ENCODE measurements around the gene TEX29.

Gene TEX29

GRCh38 chr13:111370147-111370546 is 49.7 kb downstream of the TEX29 start:
- no peaks in the 10 kb centered on the region for H3K4me1 ChIP-seq (ENCODE audit: control insufficient read depth, insufficient read depth, low read length)
- H3K4me3 ChIP-seq (ENCODE audit: low read depth, low read length): no peak overlapping the region
- POLR2A ChIA-PET: no interaction called here
- no peaks in the 10 kb centered on the region for H3K9me3 ChIP-seq (ENCODE audit: control insufficient read depth, insufficient read depth, low read depth, low read length)
- CTCF ChIA-PET: no interaction called here
- TF ChIP-seq GLIS1 (tag by site-specific recombination; IDR thresholded peaks at IDR 0.05) (no peak), ZNF488 (tag by site-specific recombination; IDR thresholded peaks at IDR 0.05) (no peak), ZNF791 (tag by site-specific recombination; IDR thresholded peaks at IDR 0.05) (no peak), MZF1 (tag by site-specific recombination; IDR thresholded peaks at IDR 0.05; ENCODE audit: borderline replicate concordance) (no peak), ZNF394 (tag by site-specific recombination; IDR thresholded peaks at IDR 0.05; ENCODE audit: borderline replicate concordance) (no peak), SCRT2 (tag by site-specific recombination; IDR thresholded peaks at IDR 0.05) (no peak), HOXA7 (CRISPR knock-in tag; IDR thresholded peaks at IDR 0.05; ENCODE audit: borderline replicate concordance) (no peak), ZNF24 (tag by site-specific recombination; IDR thresholded peaks at IDR 0.05) (no peak), ZNF214 (tag by site-specific recombination; IDR thresholded peaks at IDR 0.05; ENCODE audit: borderline replicate concordance) (no peak), RBAK (tag by site-specific recombination; IDR thresholded peaks at IDR 0.05) (no peak), ELK4 (IDR thresholded peaks at IDR 0.05; ENCODE audit: borderline replicate concordance, low read depth, low read length) (no peak), ZNF23 (tag by site-specific recombination; IDR thresholded peaks at IDR 0.05; ENCODE audit: borderline replicate concordance) (no peak), ZNF223 (tag by site-specific recombination; IDR thresholded peaks at IDR 0.05) (no peak)
- no peaks in the 10 kb centered on the region for H3K36me3 ChIP-seq (ENCODE audit: control insufficient read depth in 2 of 2, insufficient read depth in 1 of 2, low read length in 2 of 2)
- no peak overlapping the region for H3K27ac ChIP-seq (ENCODE audit: extremely low read depth, low read depth, low read length)

- Histone ChIP-seq H3K27ac (ENCODE audit: extremely low read depth, low read depth, low read length) (no peak overlapping the region), H3K9me3 (ENCODE audit: control insufficient read depth, insufficient read depth, low read depth, low read length) (no peaks in the 10 kb centered on the region), H3K36me3 (ENCODE audit: control insufficient read depth in 2 of 2, insufficient read depth in 1 of 2, low read length in 2 of 2) (no peaks in the 10 kb centered on the region), H3K4me3 (ENCODE audit: low read depth, low read length) (no peak overlapping the region), H3K4me1 (ENCODE audit: control insufficient read depth, insufficient read depth, low read length) (no peaks in the 10 kb centered on the region)
- TF ChIP-seq OVOL3 (tag by site-specific recombination; IDR thresholded peaks at IDR 0.05): no peak
- TF ChIP-seq ZBTB7A (tag by site-specific recombination; IDR thresholded peaks at IDR 0.05; ENCODE audit: low read depth): no peak
- TF ChIP-seq SCRT1 (tag by site-specific recombination; IDR thresholded peaks at IDR 0.05; ENCODE audit: borderline replicate concordance): no peak
- no peak for TF ChIP-seq BCL11A (tag by site-specific recombination; IDR thresholded peaks at IDR 0.05; ENCODE audit: low read depth)
- no peak for TF ChIP-seq ZNF146 (tag by site-specific recombination; IDR thresholded peaks at IDR 0.05)
- no peak for TF ChIP-seq ZNF626 (tag by site-specific recombination; IDR thresholded peaks at IDR 0.05)
- TF ChIP-seq ZNF214 (tag by site-specific recombination; IDR thresholded peaks at IDR 0.05; ENCODE audit: borderline replicate concordance): no peak
- TF ChIP-seq ZNF830 (tag by site-specific recombination; IDR thresholded peaks at IDR 0.05; ENCODE audit: low read depth): no peak
- no peak for TF ChIP-seq ZBTB44 (tag by site-specific recombination; IDR thresholded peaks at IDR 0.05)
- no peak for TF ChIP-seq ZNF621 (tag by site-specific recombination; IDR thresholded peaks at IDR 0.05)
- no peak for TF ChIP-seq ZNF777 (tag by site-specific recombination; IDR thresholded peaks at IDR 0.05; ENCODE audit: borderline replicate concordance)
- no peak for TF ChIP-seq PRDM4 (tag by site-specific recombination; IDR thresholded peaks at IDR 0.05)
- TF ChIP-seq ELK4 (IDR thresholded peaks at IDR 0.05; ENCODE audit: borderline replicate concordance, low read depth, low read length): no peak
- TF ChIP-seq IKZF3 (tag by site-specific recombination; IDR thresholded peaks at IDR 0.05): no peak
- TF ChIP-seq ZSCAN30 (tag by site-specific recombination; IDR thresholded peaks at IDR 0.05): no peak
- no peak for TF ChIP-seq ZNF76 (tag by site-specific recombination; IDR thresholded peaks at IDR 0.05; ENCODE audit: borderline replicate concordance, low read depth)
- ChIA-PET CTCF (no interaction called here), POLR2A (no interaction called here)
These were observed 50.4 kb downstream of the TEX29 start for GRCh38 chr13:111370570-111371535.
